GM23338 (cell line): Measurements from ENCODE around the gene GOLGB1.

ENCODE experiments used
- CREB1 ChIP-seq: fragments of 250-450 bp; sonication (Bioruptor Pico); IDR thresholded peaks from 2 replicates; pipeline ENCODE4 v1.5.0; 2020; ENCODE audit warnings: low read depth, mild to moderate bottlenecking, moderate library complexity
- CTCF ChIP-seq, 2 experiments: fragments of 200-600 bp in 1 of 2; sonication (generic) in 1 of 2; conservative IDR thresholded peaks; 2 replicates each; pipeline versions ENCODE4 v1.5.1 to v1.6.1; 2016 to 2017; ENCODE audit warnings: antibody characterized with exemption in 2 of 2, low read depth in 2 of 2, mild to moderate bottlenecking in 2 of 2, moderate library complexity in 1 of 2
- EZH2 ChIP-seq: fragments of 200-600 bp; sonication (generic); IDR thresholded peaks from one replicate; pipeline ENCODE4 v1.8.0; 2017; ENCODE audit warnings: antibody characterized with exemption, mild to moderate bottlenecking, low read depth; ENCODE audit not compliant: unreplicated experiment
- EZH2phosphoT487 ChIP-seq: fragments of 200-600 bp; sonication (generic); IDR thresholded peaks from one replicate; pipeline ENCODE4 v1.8.1; 2018; ENCODE audit warnings: antibody characterized with exemption; ENCODE audit not compliant: unreplicated experiment
- JUNB ChIP-seq: IDR thresholded peaks from one replicate; pipeline ENCODE4 v1.6.1; 2016; ENCODE audit warnings: antibody characterized with exemption; ENCODE audit not compliant: unreplicated experiment
- POLR2AphosphoS5 ChIP-seq: IDR thresholded peaks from 2 replicates; pipeline ENCODE4 v1.6.1; 2016; ENCODE audit warnings: antibody characterized with exemption, low read depth
- REST ChIP-seq: IDR thresholded peaks from one replicate; pipeline ENCODE4 v1.6.1; 2018; ENCODE audit warnings: antibody characterized with exemption; ENCODE audit not compliant: unreplicated experiment
- STAT1 ChIP-seq: IDR thresholded peaks from one replicate; pipeline ENCODE4 v1.6.1; 2016; ENCODE audit warnings: antibody characterized with exemption; ENCODE audit not compliant: unreplicated experiment
- ZNF462 ChIP-seq: fragments of 250-450 bp; sonication (Bioruptor Pico); IDR thresholded peaks from 2 replicates; pipeline ENCODE4 v1.5.0; 2020; ENCODE audit warnings: mild to moderate bottlenecking, moderate library complexity

- TF ChIP-seq CTCF (conservative IDR thresholded peaks at IDR 0.05; ENCODE audit: low read depth in 2 of 2) (no peak), REST (no peak), EZH2 (no peak), POLR2AphosphoS5 (no peak), STAT1 (no peak), CREB1 (CRISPR knock-in tag) (no peak), EZH2phosphoT487 (no peak), ZNF462 (no peak), JUNB (no peak)
Observed at GRCh38 chr3:121747976-121748375, 1.6 kb downstream of the GOLGB1 start.
